Bronchial epithelial cell (primary cell): ENCODE measurements around the gene DCAF5. TPM values are rescaled to one million over a fixed set of nuclear protein-coding genes. Genes with fewer than 3 reads are reported as not detected.
"Not testable (repeated sequence)": the region's sequence is repeated elsewhere in the genome, so short reads cannot be mapped to it uniquely, and the experiment has no call there.

Source experiments
- DNase-seq: peaks from one replicate; pipeline ENCODE4 v3.0.0-alpha.2; 2010; ENCODE audit warnings: low read depth
- FAIRE-seq: peaks from 2 replicates; lab custom pipeline; 2011; peaks lifted over from hg19 to GRCh38; lab: Jason Lieb, UNC
- H3K27me3 ChIP-seq: 2 replicates; pipeline ENCODE4 v1.5.1; 2011; ENCODE audit warnings: low read length; ENCODE audit not compliant: control insufficient read depth, insufficient read depth
- H3K36me3 ChIP-seq: 2 replicates; pipeline ENCODE4 v1.5.1; 2011; ENCODE audit warnings: low read length; ENCODE audit not compliant: control insufficient read depth, insufficient read depth
- H3K4me3 ChIP-seq: 2 replicates; pipeline ENCODE4 v1.5.1; 2011; ENCODE audit warnings: mild to moderate bottlenecking, low read depth, low read length, control low read depth
- total RNA-seq: library from RNA; depleted of rRNA; stranded (reverse); fragments of >200 nt; gene quantifications from 2 replicates; pipeline ENCODE4 v1.2.1, GENCODE V29; 2014
- TF ChIP-seq, protein P1 (sequence below): IDR thresholded peaks from 2 replicates; pipeline ENCODE4 v1.5.1; 2011; ENCODE audit warnings: mild to moderate bottlenecking, moderate library complexity, low read length, control low read depth, inconsistent platforms; ENCODE audit not compliant: insufficient read depth, severe bottlenecking

DCAF5 gene
- total RNA-seq, 1 donor from 2014 or later, result 11.1 TPM

DNA sequence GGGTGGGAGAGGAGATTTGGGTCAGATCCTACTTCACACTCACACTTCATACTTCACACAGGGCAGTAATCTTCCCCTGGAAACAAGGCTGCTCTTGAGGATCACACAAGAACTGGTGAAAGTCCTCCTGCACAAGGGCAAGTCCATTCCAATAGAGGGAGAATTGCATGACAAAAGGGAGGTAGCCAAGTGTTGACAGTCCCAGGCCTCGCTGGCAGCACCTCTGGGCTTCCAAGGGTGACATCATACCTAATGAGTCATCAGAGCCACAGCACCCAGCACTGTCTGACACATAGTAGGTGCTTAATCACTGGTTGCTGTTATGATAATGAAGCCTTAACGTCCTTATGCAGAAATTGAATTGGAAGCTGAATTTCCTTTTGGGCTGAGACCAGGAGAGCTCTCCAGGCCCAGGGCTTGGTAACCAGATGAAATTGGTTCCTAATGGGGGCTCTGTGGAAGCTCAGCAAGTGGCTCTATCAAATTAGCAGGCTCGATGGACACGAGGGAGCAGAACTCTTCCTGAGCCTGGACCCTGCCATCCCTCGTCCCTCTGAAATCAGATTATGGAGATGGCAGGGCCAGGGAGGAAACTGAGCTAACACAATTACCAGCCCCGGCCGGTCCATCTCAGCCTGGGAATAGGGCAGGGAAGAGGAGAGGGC lies 115.0 kb downstream of the DCAF5 start:
- TF ChIP-seq, protein P1, sequence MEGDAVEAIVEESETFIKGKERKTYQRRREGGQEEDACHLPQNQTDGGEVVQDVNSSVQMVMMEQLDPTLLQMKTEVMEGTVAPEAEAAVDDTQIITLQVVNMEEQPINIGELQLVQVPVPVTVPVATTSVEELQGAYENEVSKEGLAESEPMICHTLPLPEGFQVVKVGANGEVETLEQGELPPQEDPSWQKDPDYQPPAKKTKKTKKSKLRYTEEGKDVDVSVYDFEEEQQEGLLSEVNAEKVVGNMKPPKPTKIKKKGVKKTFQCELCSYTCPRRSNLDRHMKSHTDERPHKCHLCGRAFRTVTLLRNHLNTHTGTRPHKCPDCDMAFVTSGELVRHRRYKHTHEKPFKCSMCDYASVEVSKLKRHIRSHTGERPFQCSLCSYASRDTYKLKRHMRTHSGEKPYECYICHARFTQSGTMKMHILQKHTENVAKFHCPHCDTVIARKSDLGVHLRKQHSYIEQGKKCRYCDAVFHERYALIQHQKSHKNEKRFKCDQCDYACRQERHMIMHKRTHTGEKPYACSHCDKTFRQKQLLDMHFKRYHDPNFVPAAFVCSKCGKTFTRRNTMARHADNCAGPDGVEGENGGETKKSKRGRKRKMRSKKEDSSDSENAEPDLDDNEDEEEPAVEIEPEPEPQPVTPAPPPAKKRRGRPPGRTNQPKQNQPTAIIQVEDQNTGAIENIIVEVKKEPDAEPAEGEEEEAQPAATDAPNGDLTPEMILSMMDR, result no peak
- H3K4me3 ChIP-seq, result no peak overlapping the region
- FAIRE-seq, result no peak
- H3K36me3 ChIP-seq, result no peaks in the 10 kb centered on the region
- no peaks in the 10 kb centered on the region for H3K27me3 ChIP-seq
- peak; percentile 60 for DNase-seq

DNA sequence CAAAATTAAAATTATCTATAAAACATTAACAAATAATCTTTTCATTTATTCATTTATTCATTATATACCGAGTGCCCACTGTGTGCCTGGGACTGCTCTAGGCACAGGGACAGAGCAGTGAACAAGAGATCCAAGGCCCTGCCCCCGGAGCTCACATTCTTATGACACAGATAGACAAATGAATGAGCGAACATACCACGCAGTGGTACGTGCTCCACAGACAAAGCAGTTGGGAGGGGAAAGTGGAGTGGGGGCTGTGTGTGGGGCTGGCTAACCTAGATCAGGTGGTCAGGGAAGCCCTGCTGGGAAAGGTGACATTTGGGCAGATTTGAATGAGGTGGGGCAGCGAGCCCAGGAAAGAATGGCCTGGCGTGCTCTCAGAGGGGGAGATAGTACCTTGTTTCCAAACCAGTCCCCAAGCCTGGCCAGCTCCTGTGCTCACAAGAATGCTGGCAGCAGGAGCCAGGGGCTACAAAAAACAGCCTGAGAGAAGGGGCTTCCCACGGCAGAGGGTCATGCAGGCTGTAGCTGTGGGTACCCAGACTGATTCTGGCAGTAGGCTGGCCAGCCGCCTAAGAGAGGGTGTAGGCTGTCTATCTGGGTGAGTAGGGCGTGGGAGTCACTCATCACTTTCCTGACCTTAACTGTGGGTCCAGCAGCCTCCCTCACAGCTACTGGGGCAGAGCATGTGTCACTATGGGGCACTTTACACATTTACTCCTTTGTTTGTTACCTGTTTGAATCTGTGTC lies 116.0 kb downstream of the DCAF5 start:
- Histone ChIP-seq H3K27me3 (no peaks in the 10 kb centered on the region), H3K36me3 (no peaks in the 10 kb centered on the region), H3K4me3 (no peak overlapping the region)
- TF ChIP-seq, protein P1, result no peak
- DNase-seq, result no peak
- FAIRE-seq, result no peak

GRCh38 chr14:69034612-69035262 lies 118.2 kb downstream of the DCAF5 start:
- DNase-seq (no peak), FAIRE-seq (no peak)
- TF ChIP-seq, protein P1, result no peak
- no peak overlapping the region for H3K4me3 ChIP-seq
- H3K36me3 ChIP-seq, result no peaks in the 10 kb centered on the region
- no peaks in the 10 kb centered on the region for H3K27me3 ChIP-seq

DNA sequence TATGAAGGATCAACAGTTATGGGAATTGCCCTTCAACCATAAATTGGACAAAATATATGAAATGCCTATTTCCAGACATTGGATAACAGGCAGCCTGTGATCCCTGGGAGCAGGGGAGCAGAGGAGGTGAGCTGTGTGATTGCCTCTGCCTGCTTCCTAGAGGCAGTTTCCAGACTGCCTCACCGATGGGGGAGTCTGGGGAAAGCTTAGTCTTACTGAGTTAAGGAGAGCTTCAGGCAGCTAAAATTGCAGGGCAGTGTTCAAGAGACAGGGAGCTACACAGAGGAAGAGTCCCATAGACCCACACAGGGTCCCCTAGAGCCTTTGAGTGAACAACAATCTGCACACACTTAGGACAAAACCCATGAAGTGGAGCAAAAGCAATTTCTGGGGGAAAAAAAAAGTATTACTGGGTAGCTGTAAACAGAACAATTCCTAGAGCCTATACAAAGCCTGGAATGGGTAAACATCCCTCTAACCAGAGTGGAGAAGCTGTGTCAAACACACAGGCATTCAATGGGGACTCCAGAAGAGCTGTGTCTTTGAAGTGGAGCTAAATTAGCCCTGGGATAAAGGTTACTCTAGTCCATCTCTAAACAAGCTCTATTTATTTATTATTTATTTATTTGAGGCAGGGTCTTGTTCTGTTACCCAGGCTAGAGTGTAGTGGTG lies 125.5 kb downstream of the DCAF5 start:
- FAIRE-seq, result no peak

GRCh38 chr14:69023035-69023434 lies 129.9 kb downstream of the DCAF5 start:
- Histone ChIP-seq H3K4me3 (no peak overlapping the region), H3K36me3 (no peaks in the 10 kb centered on the region), H3K27me3 (peaks cover 2% of the 10 kb centered on the region)
- no peak for FAIRE-seq
- no peak for DNase-seq
- TF ChIP-seq, protein P1, result no peak

More for the DNA sequence above, 125.5 kb downstream of the DCAF5 start:
- Histone ChIP-seq H3K36me3 (no peaks in the 10 kb centered on the region), H3K27me3 (peaks cover 2% of the 10 kb centered on the region), H3K4me3 (no peak overlapping the region)
- no peak for DNase-seq
- TF ChIP-seq, protein P1, result no peak

- H3K36me3 ChIP-seq, H3K4me3 ChIP-seq, DNase-seq, FAIRE-seq, H3K27me3 ChIP-seq: not testable (repeated sequence)
Observed at GRCh38 chr14:69022093-69022492, 130.8 kb downstream of the DCAF5 start.
